Measurements from ENCODE around the gene TNFRSF18.

Gene TNFRSF18

GRCh38 chr1:1179983-1180861 is 26.2 kb downstream of the TNFRSF18 start:
- no peaks in the 10 kb centered on the region for H3K36me3 ChIP-seq (ENCODE audit: control insufficient read depth, low read length)
- TF ChIP-seq CTCF (IDR thresholded peaks at IDR 0.05; ENCODE audit: low read depth, low read length, poor library complexity, severe bottlenecking) (no peak), EZH2phosphoT487 (IDR thresholded peaks at IDR 0.05; ENCODE audit: borderline replicate concordance, low read length) (no peak)
- no peaks in the 10 kb centered on the region for H3K79me2 ChIP-seq (ENCODE audit: control insufficient read depth, low read length)
- no peaks in the 10 kb centered on the region for H3K9me2 ChIP-seq (replicated peaks; ENCODE audit: control insufficient read depth, low read length)
- no peak overlapping the region for H3K4me3 ChIP-seq (ENCODE audit: low read length)
- H3F3A ChIP-seq (ENCODE audit: control insufficient read depth, insufficient read depth) = no peaks in the 10 kb centered on the region
- H3K4me2 ChIP-seq (ENCODE audit: low read length) = no peak overlapping the region
- peaks cover 11% of the 10 kb centered on the region; the same call in 1 of the 2 replicates for H3K9me3 ChIP-seq (ENCODE audit: control insufficient read depth, insufficient read depth, low read length)
- peaks cover 13% of the 10 kb centered on the region; the same call in 1 of the 2 replicates for H3K27me3 ChIP-seq (ENCODE audit: control insufficient read depth, low read length)
- no peak overlapping the region for H3K27ac ChIP-seq (ENCODE audit: low read depth, low read length)
- peaks cover 10% of the 10 kb centered on the region for H3K4me1 ChIP-seq (ENCODE audit: control insufficient read depth, low read length)
- H4K20me1 ChIP-seq (ENCODE audit: control insufficient read depth, insufficient read depth, low read depth, low read length) = no peaks in the 10 kb centered on the region

GRCh38 chr1:1179346-1179982 is 26.9 kb downstream of the TNFRSF18 start:
- H3K4me3 ChIP-seq (ENCODE audit: low read length) = no peak overlapping the region
- no peaks in the 10 kb centered on the region for H3F3A ChIP-seq (ENCODE audit: control insufficient read depth, insufficient read depth)
- no peaks in the 10 kb centered on the region for H3K9me2 ChIP-seq (replicated peaks; ENCODE audit: control insufficient read depth, low read length)
- H3K4me1 ChIP-seq (ENCODE audit: control insufficient read depth, low read length) = peaks cover 16% of the 10 kb centered on the region
- no peak overlapping the region for H3K27ac ChIP-seq (ENCODE audit: low read depth, low read length)
- H3K27me3 ChIP-seq (ENCODE audit: control insufficient read depth, low read length) = peaks cover 13% of the 10 kb centered on the region; the same call in 1 of the 2 replicates
- H4K20me1 ChIP-seq (ENCODE audit: control insufficient read depth, insufficient read depth, low read depth, low read length) = no peaks in the 10 kb centered on the region
- TF ChIP-seq CTCF (IDR thresholded peaks at IDR 0.05; ENCODE audit: low read depth, low read length, poor library complexity, severe bottlenecking) = no peak
- no peak for TF ChIP-seq EZH2phosphoT487 (IDR thresholded peaks at IDR 0.05; ENCODE audit: borderline replicate concordance, low read length)
- no peaks in the 10 kb centered on the region for H3K36me3 ChIP-seq (ENCODE audit: control insufficient read depth, low read length)
- H3K9me3 ChIP-seq (ENCODE audit: control insufficient read depth, insufficient read depth, low read length) = peaks cover 11% of the 10 kb centered on the region; the same call in 1 of the 2 replicates
- H3K79me2 ChIP-seq (ENCODE audit: control insufficient read depth, low read length) = no peaks in the 10 kb centered on the region
- no peak overlapping the region for H3K4me2 ChIP-seq (ENCODE audit: low read length)

- peaks cover 11% of the 10 kb centered on the region; the same call in 1 of the 2 replicates for H3K9me3 ChIP-seq (ENCODE audit: control insufficient read depth, insufficient read depth, low read length)
- no peak for TF ChIP-seq CTCF (IDR thresholded peaks at IDR 0.05; ENCODE audit: low read depth, low read length, poor library complexity, severe bottlenecking)
- TF ChIP-seq EZH2phosphoT487 (IDR thresholded peaks at IDR 0.05; ENCODE audit: borderline replicate concordance, low read length) = no peak
- no peaks in the 10 kb centered on the region for H4K20me1 ChIP-seq (ENCODE audit: control insufficient read depth, insufficient read depth, low read depth, low read length)
- H3K27me3 ChIP-seq (ENCODE audit: control insufficient read depth, low read length) = peaks cover 13% of the 10 kb centered on the region; the same call in 1 of the 2 replicates
- H3K36me3 ChIP-seq (ENCODE audit: control insufficient read depth, low read length) = no peaks in the 10 kb centered on the region
- H3K9me2 ChIP-seq (replicated peaks; ENCODE audit: control insufficient read depth, low read length) = no peaks in the 10 kb centered on the region
- H3K79me2 ChIP-seq (ENCODE audit: control insufficient read depth, low read length) = no peaks in the 10 kb centered on the region
- no peaks in the 10 kb centered on the region for H3F3A ChIP-seq (ENCODE audit: control insufficient read depth, insufficient read depth)
- no peak overlapping the region for H3K4me2 ChIP-seq (ENCODE audit: low read length)
- H3K4me1 ChIP-seq (ENCODE audit: control insufficient read depth, low read length) = peaks cover 20% of the 10 kb centered on the region
- no peak overlapping the region for H3K27ac ChIP-seq (ENCODE audit: low read depth, low read length)
- H3K4me3 ChIP-seq (ENCODE audit: low read length) = no peak overlapping the region
Observed at GRCh38 chr1:1178794-1179331, 27.5 kb downstream of the TNFRSF18 start.

All from DOHH2 (cell line).